BJ (cell line): ENCODE data around the gene ARL6IP1. TPM values are rescaled to one million over a fixed set of nuclear protein-coding genes. Genes with fewer than 3 reads are reported as not detected.

ENCODE experiments used
- CTCF ChIA-PET: fragments of 350-600 bp; formaldehyde crosslinking; extraction: SDS; loops from one replicate; lab custom pipeline; 2021; ENCODE audit warnings: antibody characterized with exemption, inconsistent platforms; lab: Yijun Ruan, JAX
- POLR2A ChIA-PET: fragments of 300-600 bp; sonication (Branson Sonifier 250); formaldehyde crosslinking; extraction: SDS; loops from one replicate; lab custom pipeline; 2021; ENCODE audit warnings: antibody characterized with exemption; lab: Charles Lee
- DNase-seq: peaks from one replicate; pipeline ENCODE4 v3.0.0-alpha.2; 2011; ENCODE audit warnings: low read depth
- H3K27me3 ChIP-seq: 2 replicates; pipeline ENCODE4 v1.6.0; 2011; ENCODE audit warnings: low read length; ENCODE audit not compliant: control insufficient read depth, insufficient read depth
- H3K36me3 ChIP-seq: 2 replicates; pipeline ENCODE4 v1.5.1; 2011; ENCODE audit warnings: low read length; ENCODE audit not compliant: control insufficient read depth, insufficient read depth
- H3K4me3 ChIP-seq: 2 replicates; pipeline ENCODE4 v1.5.1; 2011; ENCODE audit warnings: low read depth, mild to moderate bottlenecking, control low read depth, low read length
- CTCF ChIP-seq: IDR thresholded peaks from 2 replicates; pipeline ENCODE4 v1.5.1; 2011; ENCODE audit warnings: low read depth, mild to moderate bottlenecking, control low read depth, inconsistent platforms, low read length, moderate library complexity; ENCODE audit not compliant: insufficient read depth
- polyA minus RNA-seq: library from RNA; depleted of rRNA, polyadenylated mRNA; stranded (reverse); fragments of >200 nt; gene quantifications from 2 replicates; pipeline ENCODE4 v1.2.3, GENCODE V29; 2011; rRNA and poly(A)+ RNA removed
- polyA plus RNA-seq: library from polyadenylated mRNA; depleted of rRNA; stranded (reverse); fragments of >200 nt; gene quantifications from 2 replicates; pipeline ENCODE4 v1.2.3, GENCODE V29; 2011; rRNA removed

Gene ARL6IP1
- polyA plus RNA-seq (178 and 258 TPM in 2 replicates), polyA minus RNA-seq (214 and 260 TPM in 2 replicates)

DNA sequence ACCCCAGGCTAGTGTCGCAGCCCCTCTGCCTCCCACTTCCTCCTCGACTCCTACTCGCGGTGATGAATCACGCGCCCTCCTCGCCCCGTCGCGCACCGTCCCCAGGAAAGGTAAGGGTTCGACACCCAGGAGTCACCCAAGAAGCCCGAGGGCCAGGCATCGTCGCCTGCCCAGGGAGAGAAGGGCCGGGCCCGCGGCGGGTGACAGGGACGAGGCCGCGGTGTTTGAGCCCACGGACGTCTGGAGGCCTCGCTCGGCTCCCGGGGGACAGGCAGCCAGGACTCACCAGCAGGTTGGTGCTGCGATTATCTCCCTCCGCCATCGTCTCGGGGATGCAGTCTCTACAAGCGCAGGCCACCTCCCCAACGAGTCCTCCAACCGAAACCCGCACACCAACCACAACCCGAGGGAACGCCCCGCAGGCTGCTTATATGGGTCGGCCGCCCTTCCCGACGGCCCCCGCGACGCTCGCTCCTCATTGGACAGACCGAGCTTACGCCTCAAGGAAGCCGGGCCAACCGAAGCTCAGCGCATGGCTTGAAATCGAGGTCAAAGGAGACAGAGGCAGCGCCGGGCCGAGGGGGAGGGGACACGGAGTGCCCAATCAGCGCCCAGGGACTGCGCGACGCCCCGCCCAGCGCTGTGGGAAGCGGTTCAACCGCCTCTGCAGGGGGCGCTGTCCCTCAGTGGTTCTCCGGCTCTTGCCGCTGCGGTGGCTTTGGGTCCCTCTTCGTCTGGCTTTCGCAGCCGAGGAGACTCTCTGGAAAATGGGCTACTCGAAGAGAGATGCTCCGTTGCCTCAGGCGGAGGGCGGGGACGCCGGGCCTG, at the start of gene ARL6IP1:
Gene ARL6IP1 (minus strand): TSS at position 405 of the 828 bp plus-strand sequence. CDS start 83 bp downstream, at position 322.
- Histone ChIP-seq H3K36me3 (no peaks in the 10 kb centered on the region), H3K27me3 (no peaks in the 10 kb centered on the region), H3K4me3 (peak within 1 kb of the TSS; percentile 93)
- DNase-seq, result peak; percentile 97
- POLR2A ChIA-PET, result interaction anchor here (1.8 to 3.3 kb wide), 2 partner anchors 11 to 13 kb away, joined by 15 to 31 read pairs; partner anchors contain the start of gene RPS15A
- CTCF ChIA-PET, result interaction anchor here (0.6 to 3.4 kb wide), 19 partner anchors 9 to 745 kb away, joined by 3 to 44 read pairs (median 4); partner anchors contain the start of gene RPS15A
- TF ChIP-seq CTCF, result peak; percentile 94

DNA sequence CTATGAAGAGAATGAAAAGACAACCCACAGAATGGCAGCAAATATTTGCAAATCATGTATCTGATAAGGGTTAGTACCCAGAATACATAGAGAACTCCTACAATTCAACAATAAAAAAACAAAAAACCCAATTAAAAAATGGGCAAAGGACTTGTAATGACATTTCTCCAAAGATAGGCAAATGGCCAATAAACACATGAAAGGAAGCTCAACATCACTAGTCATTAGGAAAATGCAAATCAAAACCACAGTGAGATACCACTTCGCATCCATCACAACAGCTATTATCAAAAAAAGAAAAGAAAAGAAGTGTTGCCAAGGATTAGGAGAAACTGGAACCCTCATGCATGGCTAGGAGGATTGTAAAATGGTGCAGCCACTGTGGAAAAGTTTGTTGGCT, 45.1 kb upstream of the ARL6IP1 start:
- peaks cover 19% of the 10 kb centered on the region for H3K36me3 ChIP-seq
- no peaks in the 10 kb centered on the region for H3K27me3 ChIP-seq
- no peak for TF ChIP-seq CTCF
- no peak for DNase-seq
- ChIA-PET POLR2A (no interaction called here), CTCF (interaction anchor here (0.6 to 1.0 kb wide), 2 partner anchors 9 to 1026 kb away, joined by 3 to 5 read pairs; no protein-coding TSS in a partner anchor)
- H3K4me3 ChIP-seq, result no peak overlapping the region

- H3K27me3 ChIP-seq, result no peaks in the 10 kb centered on the region
- CTCF ChIA-PET, result interaction anchor here (1.1 kb wide), 1 partner anchor 41 kb away, joined by 4 read pairs; the partner anchor contains the start of gene ARL6IP1
- no peak for DNase-seq
- POLR2A ChIA-PET, result no interaction called here
- peaks cover 16% of the 10 kb centered on the region for H3K36me3 ChIP-seq
- no peak overlapping the region for H3K4me3 ChIP-seq
- TF ChIP-seq CTCF, result no peak
Measured at GRCh38 chr16:18842565-18842964, 41.2 kb upstream of the ARL6IP1 start.

GRCh38 chr16:18841833-18842525, 40.6 kb upstream of the ARL6IP1 start:
- no peak for DNase-seq
- Histone ChIP-seq H3K4me3 (no peak overlapping the region), H3K36me3 (peaks cover 16% of the 10 kb centered on the region), H3K27me3 (no peaks in the 10 kb centered on the region)
- no peak for TF ChIP-seq CTCF
- ChIA-PET POLR2A (no interaction called here), CTCF (interaction anchor here (0.9 kb wide), 1 partner anchor 141 kb away, joined by 3 read pairs; no protein-coding TSS in a partner anchor)

GRCh38 chr16:18839555-18839954, 38.2 kb upstream of the ARL6IP1 start:
- ChIA-PET POLR2A (no interaction called here), CTCF (no interaction called here)
- DNase-seq, result no peak
- no peak overlapping the region for H3K4me3 ChIP-seq
- H3K27me3 ChIP-seq, result no peaks in the 10 kb centered on the region
- TF ChIP-seq CTCF, result no peak
- H3K36me3 ChIP-seq, result peaks cover 25% of the 10 kb centered on the region
